Stimulated activated CD4-positive, alpha-beta T cell treated with anti-CD3 and anti-CD28 coated beads, Interleukin-2, amount 100 ng/mL, for 48 hours (primary cell): ENCODE results near the gene LGALS4.
"Not testable (repeated sequence)": the region's sequence is repeated elsewhere in the genome, so short reads cannot be mapped to it uniquely, and the experiment has no call there.

Source experiments
- DNase-seq, 2 donors: peaks; one replicate each; pipeline ENCODE4 v3.0.0-alpha.2; 2020

The LGALS4 gene

DNA sequence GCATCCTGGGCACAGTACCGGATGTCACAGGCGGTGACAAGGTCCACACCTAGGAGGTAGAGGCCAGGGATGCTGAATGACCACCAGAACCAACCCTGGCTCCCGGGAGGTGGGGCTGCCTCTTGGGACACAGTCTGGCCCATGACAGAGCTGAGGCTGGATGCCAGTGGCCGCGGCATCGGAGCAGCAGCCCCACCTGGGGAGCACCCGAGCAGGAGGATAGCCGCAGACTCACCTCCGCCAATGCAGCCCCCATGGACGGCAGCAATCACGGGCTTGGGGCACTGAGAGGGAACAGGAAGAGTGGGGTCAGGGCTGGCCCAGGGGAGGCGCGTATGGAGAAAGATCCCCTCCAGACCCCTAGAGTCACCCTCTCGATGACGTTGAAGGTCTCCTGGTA, 4.3 kb upstream of the LGALS4 start:
- DNase-seq, result no peak

DNA sequence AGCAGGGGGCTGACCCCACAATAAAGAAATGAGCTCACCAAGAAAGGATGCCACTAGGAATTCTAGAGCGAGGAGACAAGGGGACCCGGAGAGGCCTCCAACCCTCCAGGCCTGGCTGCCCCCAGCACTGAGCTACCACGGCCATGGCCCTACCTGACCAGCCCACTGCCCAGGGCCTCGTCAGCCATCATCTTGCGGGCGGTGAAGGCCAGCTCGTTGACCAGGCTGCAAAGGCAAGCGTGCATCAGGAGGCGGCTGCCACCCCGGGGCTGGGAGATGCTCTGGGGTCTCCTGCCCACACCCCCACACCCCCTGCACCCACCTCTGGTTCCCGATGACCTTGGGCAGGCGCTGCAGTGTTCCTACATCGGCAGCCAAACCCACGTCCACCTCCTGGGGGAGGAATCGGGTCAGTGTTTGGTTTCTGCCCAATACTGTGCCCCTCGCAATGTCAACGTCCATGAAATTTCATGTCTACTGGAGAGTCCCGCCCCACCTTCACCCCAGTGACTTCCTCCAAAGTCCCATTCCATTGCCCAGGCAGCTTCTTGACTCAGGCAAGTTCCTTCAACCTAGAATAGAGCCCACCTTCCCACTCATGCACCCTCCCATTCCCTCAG, 3.5 kb upstream of the LGALS4 start:
- no peak for DNase-seq

DNA sequence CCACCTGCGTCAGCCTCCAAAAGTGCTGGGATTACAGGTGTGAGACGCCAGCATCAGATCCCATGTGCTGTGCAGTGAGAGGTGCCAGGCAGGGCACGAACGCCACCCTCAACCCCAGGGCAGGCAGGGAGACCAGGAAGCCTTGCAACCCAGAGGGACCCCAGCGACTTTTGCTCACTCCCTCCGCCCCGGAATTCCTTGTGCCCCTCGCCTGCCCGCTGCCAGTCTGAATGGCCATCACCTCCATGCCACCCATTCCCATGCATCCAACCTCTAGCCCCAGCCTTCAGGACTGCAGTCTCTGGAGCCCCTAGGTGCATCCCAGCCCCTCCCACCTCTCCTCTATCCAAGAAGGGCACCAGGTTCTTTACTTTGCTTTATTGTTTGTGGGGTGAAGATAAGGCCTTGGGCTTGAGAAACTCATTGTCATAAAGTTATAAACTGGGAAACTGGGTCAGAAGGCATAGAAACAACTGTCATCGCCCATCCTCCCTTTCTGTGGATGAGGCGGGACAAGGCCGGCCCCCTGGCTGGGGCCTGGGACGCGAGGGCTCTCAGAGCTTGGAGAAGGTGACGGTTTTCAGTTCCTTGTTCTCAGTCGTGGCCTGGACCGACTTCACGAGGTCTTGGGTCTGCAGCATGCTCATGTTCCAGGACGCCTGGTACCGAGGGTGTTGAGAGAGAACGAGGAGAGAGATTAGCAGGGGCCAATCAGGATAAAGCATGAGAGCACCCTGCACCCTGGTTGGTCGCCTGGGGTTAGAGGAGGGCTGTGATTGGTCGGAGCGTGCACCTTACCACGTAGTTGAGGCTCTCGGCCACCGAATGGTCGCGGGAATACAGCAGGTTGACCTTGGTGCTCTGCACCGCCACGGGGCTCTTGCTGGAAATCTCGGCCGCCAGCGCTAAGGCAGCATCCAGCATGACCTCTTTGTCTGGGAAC, 2.6 kb upstream of the LGALS4 start:
- DNase-seq, result no peak

DNA sequence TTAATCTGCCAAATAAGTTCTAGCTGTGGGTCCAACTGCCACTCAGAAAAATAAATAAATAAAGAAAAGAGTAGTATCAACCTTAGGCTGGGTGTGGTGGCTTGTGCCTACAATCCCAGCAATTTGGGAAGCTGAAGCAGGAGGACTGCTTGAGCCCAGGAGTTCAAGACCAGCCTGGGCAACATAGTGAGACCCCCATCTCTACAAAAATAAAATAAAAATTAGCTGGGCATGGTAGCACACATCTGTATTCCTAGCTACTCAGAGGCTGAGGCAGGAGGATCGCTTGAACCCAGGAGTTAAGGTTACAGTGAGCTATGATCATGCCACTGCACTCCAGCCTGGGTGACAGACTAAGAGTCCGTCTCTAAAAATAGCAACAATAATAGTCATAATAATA, 1.2 kb upstream of the LGALS4 start:
- DNase-seq, result not testable (repeated sequence)

DNA sequence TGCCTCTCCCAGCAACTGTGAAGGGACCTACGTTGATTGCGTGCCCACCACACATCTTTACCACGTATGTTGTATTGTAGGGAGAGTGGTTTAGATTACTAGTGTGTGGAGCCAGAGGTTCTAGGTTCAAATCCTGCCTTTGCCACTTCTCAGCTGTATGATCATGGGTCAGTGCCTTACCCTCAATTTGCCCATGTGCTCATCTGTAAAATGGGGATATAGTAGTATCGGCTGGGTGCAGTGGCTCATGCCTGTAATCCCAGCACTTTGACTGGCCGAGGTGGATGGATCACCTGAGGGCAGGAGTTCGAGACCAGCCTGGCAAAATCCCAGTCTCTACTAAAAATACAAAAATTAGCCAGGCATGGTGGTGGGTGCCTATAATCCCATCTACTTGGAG, 578 bp upstream of the LGALS4 start:
- no peak for DNase-seq

DNA sequence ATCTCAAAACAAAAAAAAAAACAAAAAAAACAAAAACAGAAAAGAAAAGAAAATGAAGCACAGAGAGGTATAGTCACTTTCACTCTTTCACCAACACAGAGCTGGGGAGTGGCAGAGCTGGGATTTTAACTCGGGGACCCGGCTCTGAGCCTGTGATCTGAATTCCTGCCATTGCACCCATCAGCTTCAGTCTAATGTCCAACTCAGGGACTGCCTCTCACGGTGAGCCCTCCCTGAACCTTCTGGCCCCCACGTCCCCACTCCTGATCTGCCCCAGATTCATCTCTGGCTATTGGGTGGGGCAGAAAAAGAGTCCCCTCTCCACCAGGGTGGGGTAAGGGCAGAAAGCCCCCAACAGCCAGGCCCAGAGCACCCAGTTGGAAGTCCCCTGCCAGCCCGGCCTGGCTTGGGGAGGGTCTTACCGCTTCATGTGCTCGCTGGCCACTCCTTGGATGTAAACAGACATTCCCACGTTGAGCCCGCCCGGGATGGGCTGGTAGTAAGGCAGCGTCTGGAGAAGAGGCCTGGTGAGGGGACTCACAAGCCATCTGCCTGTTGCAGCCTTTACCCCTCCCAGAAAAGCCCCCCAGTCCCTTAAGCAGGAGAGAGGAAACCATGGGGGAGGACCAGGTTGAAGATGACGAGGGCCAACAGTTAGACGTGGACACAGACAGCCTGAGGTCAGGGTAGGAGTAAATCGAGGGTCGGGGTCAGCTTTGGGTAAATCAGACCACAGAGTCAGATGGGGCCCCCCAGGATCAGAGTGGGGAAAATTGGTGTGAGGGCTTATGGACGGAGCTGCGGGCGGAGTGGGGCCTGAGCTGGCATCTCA, 520 bp downstream of the LGALS4 start:
- DNase-seq, result no peak

DNA sequence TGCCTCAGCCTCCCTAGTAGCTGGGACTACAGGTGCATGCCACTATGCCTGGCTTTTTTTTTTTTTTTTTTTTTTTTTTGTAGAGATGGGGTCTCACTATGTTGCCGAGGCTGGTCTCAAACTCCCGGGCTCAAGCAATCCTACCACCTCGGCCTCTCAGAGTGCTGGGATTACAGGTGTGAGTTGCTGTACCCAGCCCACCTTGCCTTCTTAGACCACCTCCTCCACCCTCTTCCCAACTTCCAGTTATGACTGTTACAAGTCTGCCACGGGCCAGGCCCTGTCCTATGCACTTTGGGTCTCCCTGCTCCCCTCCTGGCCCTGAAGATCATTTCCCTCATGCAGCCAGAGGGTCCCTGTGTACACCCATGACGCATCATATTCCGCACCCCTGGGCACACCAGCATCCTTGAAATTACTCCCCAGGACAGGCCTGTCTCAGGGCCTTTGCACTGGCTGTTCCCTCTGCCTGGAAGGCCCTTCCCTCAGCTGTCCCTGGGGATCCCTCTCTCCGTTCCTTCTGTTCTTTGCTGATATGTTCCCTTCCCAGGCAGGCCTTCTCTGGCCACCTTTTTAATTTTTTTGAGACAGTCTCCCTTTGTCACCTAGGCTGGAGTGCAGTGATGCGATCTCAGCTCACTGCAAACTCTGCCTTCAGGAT, 3.0 kb downstream of the LGALS4 start:
- DNase-seq, result no peak

DNA sequence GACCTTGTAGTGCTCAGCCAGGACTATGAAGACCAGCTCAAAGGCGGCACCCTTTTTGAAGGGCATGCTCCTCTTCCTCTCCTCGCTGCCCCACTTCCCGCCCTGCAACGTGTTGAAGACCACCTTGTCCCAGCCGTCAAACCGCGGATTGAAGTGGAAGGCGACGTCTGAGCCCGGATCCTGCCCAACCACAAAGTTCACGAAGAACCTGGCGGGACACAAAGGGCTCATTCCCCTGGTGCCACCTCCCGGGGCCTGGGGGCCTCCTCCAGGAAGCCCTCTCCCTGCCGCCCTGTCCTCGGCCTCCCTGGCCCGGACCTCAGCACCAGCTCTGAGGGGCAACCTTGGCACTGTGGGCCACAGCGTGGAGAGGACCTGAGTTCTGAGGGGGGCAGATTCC, 4.0 kb downstream of the LGALS4 start:
- no peak for DNase-seq

DNA sequence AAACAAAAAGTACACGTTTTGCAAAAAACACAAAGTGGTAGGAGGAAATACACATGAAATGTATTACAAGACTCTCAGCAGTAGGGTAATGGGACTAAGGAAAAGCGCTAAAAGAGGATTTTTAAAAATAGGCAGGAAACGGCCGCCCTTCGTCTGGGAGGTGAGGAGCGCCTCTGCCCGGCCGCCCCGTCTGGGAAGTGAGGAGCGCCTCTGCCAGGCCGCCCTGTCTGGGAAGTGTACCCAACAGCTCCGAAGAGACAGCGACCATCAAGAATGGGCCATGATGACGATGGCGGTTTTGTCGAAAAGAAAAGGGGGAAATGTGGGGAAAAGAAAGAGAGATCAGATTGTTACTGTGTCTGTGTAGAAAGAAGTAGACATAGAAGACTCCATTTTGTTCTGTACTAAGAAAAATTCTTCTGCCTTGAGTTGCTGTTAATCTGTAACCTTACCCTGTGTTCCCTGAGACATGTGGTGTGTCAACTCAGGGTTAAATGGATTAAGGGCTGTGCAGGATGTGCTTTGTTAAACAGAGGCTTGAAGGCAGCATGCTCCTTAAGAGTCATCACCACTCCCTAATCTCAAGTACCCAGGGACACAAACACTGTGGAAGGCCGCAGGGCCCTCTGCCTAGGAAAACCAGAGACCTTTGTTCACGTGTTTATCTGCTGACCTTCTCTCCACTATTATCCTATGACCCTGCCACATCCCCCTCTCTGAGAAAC, 5.2 kb downstream of the LGALS4 start:
- DNase-seq, result not testable (repeated sequence)

DNA sequence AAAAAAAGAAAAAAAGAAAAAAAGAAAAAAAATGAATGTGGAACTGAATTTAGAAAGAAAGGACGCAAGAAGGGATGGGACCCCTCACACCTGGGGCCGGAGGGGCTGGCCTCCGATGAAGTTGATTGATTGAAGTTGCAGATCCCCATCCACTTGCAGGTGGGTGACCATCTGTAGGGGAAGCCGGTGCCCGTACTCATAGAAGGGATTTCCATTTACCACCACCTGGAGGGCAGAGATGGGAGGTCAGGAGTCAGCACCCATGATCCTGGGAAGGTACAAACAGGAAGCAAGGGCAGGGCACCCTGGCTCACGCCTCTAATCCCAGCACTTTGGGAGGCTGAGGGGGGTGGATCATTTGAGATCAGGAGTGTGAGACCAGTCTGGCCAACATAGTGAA, 6.4 kb downstream of the LGALS4 start:
- DNase-seq, result no peak

DNA sequence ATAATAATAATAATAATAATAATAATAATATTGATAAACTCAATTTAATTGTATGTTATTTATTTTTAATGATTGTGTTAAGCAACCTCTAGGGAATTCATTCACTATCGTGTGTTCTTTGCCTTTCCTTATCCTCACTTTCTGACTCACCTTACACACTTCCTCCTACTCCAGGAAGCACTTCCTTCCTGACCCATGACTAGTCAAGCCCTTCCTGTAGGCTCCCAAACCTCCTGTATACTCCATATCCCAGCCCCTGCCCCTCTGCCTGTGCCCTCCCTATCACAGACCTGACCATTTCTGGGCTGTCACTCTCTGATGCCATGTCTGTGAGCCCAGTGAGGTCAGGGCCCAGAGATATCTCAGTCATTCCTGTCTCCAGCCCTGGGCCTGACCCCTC, 7.6 kb downstream of the LGALS4 start:
- no peak for DNase-seq

DNA sequence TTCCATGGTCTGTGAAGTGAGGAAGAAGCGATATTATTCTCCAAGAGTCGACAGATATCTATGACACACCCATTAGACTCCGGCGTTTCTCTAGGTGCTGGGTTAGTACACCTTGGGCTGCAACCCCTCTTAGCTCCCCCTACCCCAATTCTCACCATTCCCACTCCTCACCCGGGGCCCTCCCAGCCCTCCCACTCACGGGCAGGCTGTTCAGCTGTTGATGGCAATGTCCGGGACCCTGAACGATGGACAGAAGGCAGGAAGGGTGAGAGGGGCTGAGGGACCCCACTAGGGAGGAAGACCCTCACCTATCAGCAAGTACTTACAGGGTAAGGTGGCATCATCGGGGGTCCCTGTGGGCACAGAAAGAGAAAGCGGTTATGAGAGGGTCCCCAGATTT, 9.2 kb downstream of the LGALS4 start:
- DNase-seq, result no peak

DNA sequence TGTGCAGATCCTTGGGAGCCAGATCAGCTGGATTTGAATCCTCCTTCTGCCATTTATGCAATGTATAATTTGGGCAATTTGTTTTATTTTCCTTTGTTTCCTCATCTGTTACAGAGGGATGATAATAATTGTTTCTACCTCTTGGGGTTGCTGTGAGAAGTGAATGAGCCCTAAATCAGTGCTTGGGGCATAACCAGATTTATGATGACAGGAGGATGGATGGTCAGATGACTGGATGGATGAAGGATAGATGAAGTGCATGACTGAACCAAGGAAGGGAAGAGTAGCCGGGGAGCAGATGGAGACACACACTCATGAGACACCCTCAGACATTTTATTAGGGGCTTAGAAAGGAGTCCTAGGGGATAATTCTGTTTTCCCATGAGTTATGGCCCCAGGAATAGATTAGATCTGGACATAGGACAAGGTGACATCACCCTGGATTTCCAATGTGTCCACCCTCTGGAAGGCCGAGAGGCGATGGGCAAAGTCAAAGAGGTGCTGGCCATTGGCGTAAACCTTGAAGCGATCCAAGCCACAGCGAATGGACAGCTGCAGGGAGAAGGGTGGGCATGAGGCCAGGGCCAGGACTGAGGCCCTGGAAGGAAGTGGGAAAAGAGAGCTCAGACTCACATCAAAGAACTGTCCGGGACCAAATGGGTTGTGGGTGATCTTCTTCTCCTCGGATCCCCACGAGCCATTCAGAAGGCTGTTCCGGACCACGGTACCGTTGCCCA, 11.2 kb downstream of the LGALS4 start:
- DNase-seq, result no peak

DNA sequence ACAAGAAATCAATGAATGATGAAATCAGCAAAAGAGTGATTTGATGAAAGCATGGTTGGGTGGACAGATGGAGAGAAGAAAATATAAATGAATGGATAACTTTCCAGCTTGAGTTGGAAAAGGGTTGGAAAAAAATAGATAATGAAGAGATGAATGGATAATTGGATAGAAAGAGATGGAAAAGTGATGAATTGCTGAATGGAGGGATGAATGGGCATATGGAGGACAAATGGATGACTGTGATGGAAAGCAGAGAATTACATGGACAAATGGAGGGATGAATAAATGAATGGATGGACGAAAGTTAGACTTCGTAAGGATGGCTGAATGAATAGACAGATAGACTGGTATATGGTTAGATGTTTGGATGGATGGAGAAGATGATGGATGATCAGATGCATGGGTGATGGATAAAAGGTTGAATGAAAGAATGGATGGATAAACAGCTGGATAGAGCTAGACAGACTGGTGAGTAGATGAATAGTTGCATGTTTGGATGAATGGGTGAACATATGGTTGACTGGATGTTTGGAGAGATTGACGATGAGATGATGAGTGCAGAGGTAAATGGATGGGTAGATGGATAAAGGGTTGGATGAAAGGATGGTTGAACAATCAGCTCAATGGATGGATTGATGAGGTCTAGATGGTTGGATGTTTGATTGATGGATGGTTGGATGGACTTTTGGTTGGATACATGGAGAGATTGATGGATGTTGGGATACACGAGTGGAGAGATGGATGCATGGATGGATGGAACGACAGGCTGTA, 12.0 kb downstream of the LGALS4 start:
- no peak for DNase-seq

DNA sequence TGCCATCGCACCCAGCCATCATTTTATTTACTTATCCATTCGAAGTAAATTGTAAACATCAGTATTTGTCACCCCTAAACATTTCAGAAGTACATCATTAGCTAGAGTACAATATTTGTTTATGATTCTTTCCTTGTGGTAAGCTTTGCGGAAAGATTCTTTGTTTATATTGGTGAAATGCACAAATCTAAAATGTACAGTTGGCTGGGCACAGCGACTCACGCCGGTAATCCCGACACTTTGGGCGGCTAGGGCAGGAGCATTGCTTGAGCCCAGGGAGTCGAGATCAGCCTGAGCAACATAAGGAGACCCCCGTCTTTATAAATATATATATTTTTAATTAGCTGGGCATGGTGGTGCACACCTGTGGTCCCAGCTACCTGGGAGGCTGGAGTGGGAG, 13.6 kb downstream of the LGALS4 start:
- DNase-seq, result no peak

DNA sequence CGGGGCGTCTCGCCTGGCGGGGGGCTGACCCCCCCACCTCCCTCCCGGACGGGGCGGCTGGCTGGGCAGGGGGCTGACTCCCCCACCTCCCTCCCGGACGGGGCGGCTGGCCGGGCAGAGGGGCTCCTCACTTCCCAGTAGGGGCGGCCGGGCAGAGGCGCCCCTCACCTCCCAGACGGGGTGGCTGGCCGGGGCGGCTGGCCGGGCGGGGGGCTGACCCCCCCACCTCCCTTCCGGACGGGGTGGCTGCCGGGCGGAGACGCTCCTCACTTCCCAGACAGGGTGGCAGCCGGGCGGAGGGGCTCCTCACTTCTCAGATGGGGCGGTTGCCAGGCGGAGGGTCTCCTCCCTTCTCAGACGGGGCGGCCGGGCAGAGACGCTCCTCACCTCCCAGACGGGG, 15.0 kb downstream of the LGALS4 start:
- not testable (repeated sequence) for DNase-seq

DNA sequence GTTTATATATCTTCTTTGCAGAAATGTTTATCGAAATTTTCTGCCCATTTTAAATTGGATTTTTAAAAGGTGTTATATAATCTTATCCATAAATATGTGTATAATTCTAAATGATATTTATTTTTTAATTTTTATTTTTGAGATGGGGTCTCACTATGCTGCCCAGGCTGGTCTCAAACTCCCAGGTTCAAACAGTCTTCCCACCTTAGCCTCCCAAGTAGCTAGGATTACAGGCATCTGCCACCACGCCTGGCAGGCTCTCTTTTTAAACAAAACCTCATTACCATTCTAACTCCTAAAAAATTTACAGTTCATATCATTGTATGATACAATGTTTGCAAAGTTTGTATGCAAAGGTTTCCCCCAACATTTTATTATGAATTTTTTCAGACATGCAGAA, 16.6 kb downstream of the LGALS4 start:
- no peak for DNase-seq

DNA sequence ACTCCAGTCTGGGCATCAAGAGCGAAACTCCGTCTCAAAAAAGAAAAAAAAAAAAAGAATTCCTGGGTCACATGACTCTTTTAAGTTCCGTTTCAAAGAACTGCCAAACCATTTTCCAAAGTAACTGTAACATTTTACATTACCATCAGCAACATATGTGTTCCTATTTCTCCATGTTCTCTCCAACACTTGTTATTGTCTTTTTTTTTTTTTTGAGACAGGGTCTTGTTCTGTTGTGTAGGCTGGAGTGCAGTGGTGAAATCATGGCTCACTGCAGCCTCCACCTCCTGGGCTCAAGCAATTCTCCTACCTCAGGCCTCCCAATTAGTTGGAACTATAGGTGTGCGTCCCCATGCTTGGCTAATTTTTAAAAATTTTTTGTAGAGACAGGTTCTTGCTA, 17.2 kb downstream of the LGALS4 start:
- no peak for DNase-seq

DNA sequence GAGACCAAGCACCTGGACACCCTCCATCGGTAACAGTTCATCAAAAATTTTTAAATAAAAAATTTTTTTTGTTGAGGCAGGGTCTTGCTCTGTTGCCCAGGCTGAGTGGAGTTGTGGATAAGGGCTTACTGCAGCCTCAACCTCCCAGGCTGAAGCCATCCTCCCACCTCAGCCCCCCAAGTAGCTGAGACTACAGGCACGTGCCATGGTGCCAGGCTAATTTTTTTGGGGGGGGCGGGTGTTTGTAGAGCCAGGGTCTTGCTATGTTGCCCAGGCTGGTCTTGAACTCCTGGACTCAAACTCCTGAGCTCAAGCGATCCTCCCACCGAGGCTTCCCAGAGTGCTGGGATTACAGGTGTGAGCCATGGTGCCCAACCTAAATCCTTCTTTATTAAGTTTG, 19.1 kb downstream of the LGALS4 start:
- DNase-seq, result no peak

DNA sequence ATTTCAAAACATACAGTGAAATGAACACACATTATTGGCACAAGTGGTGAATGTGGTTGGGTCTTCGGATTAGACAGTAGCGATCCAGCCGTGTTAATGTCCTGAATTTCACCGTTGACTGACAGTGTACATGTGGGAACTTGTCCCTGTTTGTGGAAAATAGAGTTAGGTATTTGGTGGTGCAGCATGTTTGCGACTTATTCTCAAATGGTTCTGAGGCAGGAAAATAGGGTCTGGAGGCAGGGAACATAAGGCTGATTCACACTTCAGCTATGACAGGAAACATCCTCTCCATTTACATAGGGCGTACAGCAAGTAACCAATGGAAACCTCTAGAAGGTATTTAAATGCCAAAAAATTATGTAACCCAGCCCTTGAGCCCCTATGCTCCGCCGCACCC, 19.6 kb downstream of the LGALS4 start:
- no peak for DNase-seq
